Measurements from ENCODE around the gene FBL. TPM values are rescaled to one million over a fixed set of nuclear protein-coding genes. Genes with fewer than 3 reads are reported as not detected.

Gene FBL
- total and polyA plus RNA-seq, 4 donors: 121 to 232 (median 154) TPM

DNA sequence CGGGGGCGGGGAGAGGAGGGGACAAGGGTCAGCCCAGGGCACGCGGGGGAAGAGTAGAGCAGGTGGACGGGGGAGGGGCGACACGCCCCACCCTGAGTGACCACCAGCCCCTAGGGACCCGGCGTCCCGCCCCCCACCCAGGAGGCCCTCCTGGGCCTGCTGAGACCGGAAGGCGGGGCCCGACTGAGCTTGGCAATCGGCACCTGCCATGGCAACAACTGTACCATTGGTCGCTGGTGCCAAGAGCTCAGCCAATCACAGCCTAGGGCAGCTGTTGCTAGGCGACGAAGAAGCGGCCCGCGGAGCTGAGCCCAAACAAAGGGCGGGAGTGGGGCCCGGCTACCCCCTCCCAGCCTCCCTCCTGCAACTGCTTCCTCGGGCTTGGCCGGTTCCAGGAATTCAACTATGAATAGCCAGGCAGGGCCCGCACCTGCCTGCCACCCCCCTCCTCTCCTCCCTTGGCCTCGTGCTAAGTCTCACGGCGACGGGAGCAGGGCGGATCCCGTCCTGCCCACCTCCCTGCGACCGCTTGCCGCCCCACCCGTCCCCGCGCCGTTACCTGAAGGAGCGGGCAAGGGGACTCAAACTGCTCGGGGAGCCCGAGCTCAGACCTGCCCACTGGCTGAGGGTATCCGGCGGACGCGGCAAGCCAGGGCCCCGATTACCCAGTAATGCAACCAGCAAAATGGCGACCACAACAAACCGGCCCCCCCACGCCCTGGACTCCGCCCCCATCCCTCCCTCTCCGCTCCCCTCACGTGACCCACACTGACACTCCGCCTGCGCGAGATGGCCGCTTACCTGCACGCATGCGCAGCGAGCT, 12.5 kb downstream of the FBL start, which contains the start of gene DYRK1B:
Gene DYRK1B (minus strand): TSS at position 699 of the 823 bp plus-strand sequence. CDS start 2,295 bp downstream, outside the sequence.
- WGBS, 2 donors: 0% methylated on average over 43 to 59 of the region's 59 CpGs
- H3K27ac ChIP-seq (ENCODE audit: low read depth in 1 of 2, low read length in 2 of 2): peak within 1 kb of the TSS in 1 of 2 donors; percentile 45

GRCh38 chr19:39833160-39833463, 13.1 kb downstream of the FBL start:
- H3K4me1 ChIP-seq (ENCODE audit: control insufficient read depth in 1 of 2, insufficient read depth in 2 of 2, low read length in 2 of 2): peaks cover 0 to 5% of the 10 kb centered on the region in 2 donors
- H3K27ac ChIP-seq (ENCODE audit: low read depth in 1 of 2, low read length in 2 of 2): no peak overlapping the region
- H3K4me3 ChIP-seq (ENCODE audit: low read length in 2 of 2): peak overlapping the region; percentile 49 to 55
- 1% methylated on average over 24 of the region's 24 CpGs for WGBS, 2 donors
- H3K36me3 ChIP-seq (ENCODE audit: control insufficient read depth in 1 of 2, insufficient read depth in 2 of 2, low read length in 1 of 2): peaks cover 2 to 6% of the 10 kb centered on the region in 2 donors
- no peak for ATAC-seq (ENCODE audit: low FRiP score)
- no peak for DNase-seq
- H3K9me3 ChIP-seq (ENCODE audit: control insufficient read depth, low read length): no peaks in the 10 kb centered on the region
- intact Hi-C loops (cut with DNase I): no loop called here
- no peaks in the 10 kb centered on the region for H3K27me3 ChIP-seq (ENCODE audit: control insufficient read depth in 1 of 2, insufficient read depth in 2 of 2, low read length in 1 of 2)

More for the DNA sequence above, 12.5 kb downstream of the FBL start, which contains the start of gene DYRK1B:
- Histone ChIP-seq H3K9me3 (ENCODE audit: control insufficient read depth, low read length) (no peaks in the 10 kb centered on the region), H3K4me1 (ENCODE audit: control insufficient read depth in 1 of 2, insufficient read depth in 2 of 2, low read length in 2 of 2) (peaks cover 0 to 5% of the 10 kb centered on the region in 2 donors), H3K36me3 (ENCODE audit: control insufficient read depth in 1 of 2, insufficient read depth in 2 of 2, low read length in 1 of 2) (peaks cover 2 to 6% of the 10 kb centered on the region in 2 donors), H3K4me3 (ENCODE audit: low read length in 2 of 2) (peak within 1 kb of the TSS; percentile 55 to 67), H3K27me3 (ENCODE audit: control insufficient read depth in 1 of 2, insufficient read depth in 2 of 2, low read length in 1 of 2) (no peaks in the 10 kb centered on the region)
- ATAC-seq (ENCODE audit: low FRiP score) (peak; percentile 98), DNase-seq (peak; percentile 99)
- intact Hi-C loops (cut with DNase I): no loop called here

DNA sequence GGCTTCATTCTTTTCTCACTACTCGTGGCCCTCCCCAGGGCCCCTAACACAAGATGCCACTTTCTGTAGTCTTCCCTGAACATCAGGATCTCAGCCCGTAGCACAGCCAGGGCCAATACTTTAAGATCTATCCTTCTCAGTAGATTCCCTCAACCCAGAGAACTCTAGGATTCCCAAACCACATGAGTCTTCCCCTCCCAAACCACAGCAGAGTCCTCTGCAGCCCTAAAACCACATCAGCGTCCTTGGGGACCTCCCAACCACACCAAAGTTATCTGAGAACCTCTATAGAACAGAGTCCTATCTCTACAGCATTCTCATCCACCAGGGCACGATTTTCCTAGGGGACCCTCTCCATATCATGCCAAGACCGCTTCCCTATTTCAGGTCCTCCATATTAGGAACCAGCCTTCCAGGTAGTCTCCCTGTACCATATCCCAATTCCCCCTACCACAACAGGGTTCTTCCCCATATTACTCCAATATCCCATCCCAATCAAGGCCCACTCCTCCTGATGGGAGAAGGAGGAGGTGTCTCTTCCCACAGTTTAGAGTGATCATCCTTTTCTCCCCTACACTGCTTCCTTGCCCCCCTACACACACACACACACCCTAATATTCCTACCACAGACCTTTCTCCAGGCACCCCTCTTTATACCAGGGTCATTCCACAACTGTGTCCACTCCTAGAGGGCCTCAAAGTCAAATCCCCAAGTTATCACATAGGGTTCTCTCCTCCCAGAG, 13.7 kb downstream of the FBL start:
- intact Hi-C loops (cut with DNase I): no loop called here
- Histone ChIP-seq H3K4me1 (ENCODE audit: control insufficient read depth in 1 of 2, insufficient read depth in 2 of 2, low read length in 2 of 2) (peaks cover 0 to 5% of the 10 kb centered on the region in 2 donors), H3K36me3 (ENCODE audit: control insufficient read depth in 1 of 2, insufficient read depth in 2 of 2, low read length in 1 of 2) (peaks cover 0 to 4% of the 10 kb centered on the region in 2 donors), H3K4me3 (ENCODE audit: low read length in 2 of 2) (peak overlapping the region in 1 of 2 donors; percentile 55), H3K9me3 (ENCODE audit: control insufficient read depth, low read length) (no peaks in the 10 kb centered on the region), H3K27me3 (ENCODE audit: control insufficient read depth in 1 of 2, insufficient read depth in 2 of 2, low read length in 1 of 2) (no peaks in the 10 kb centered on the region), H3K27ac (ENCODE audit: low read depth in 1 of 2, low read length in 2 of 2) (peak overlapping the region in 1 of 2 donors; percentile 19)
- 64 to 71% methylated on average over 5 of the region's 5 CpGs for WGBS, 2 donors
- no peak for ATAC-seq (ENCODE audit: low FRiP score)
- no peak for DNase-seq

GRCh38 chr19:39831679-39832078, 14.5 kb downstream of the FBL start:
- ATAC-seq (ENCODE audit: low FRiP score): no peak
- 88 to 90% methylated on average over 16 of the region's 16 CpGs for whole genome bisulfite sequencing, 2 donors
- Histone ChIP-seq H3K27ac (ENCODE audit: low read depth in 1 of 2, low read length in 2 of 2) (no peak overlapping the region), H3K4me3 (ENCODE audit: low read length in 2 of 2) (no peak overlapping the region), H3K36me3 (ENCODE audit: control insufficient read depth in 1 of 2, insufficient read depth in 2 of 2, low read length in 1 of 2) (peaks cover 0 to 2% of the 10 kb centered on the region in 2 donors), H3K9me3 (ENCODE audit: control insufficient read depth, low read length) (no peaks in the 10 kb centered on the region), H3K4me1 (ENCODE audit: control insufficient read depth in 1 of 2, insufficient read depth in 2 of 2, low read length in 2 of 2) (peaks cover 0 to 5% of the 10 kb centered on the region in 2 donors), H3K27me3 (ENCODE audit: control insufficient read depth in 1 of 2, insufficient read depth in 2 of 2, low read length in 1 of 2) (no peaks in the 10 kb centered on the region)
- no peak for DNase-seq
- intact Hi-C loops (cut with DNase I): no loop called here

GRCh38 chr19:39830847-39831246, 15.3 kb downstream of the FBL start:
- intact Hi-C loops (cut with DNase I): no loop called here
- ATAC-seq (ENCODE audit: low FRiP score): no peak
- H3K4me3 ChIP-seq (ENCODE audit: low read length in 2 of 2): no peak overlapping the region
- H3K27me3 ChIP-seq (ENCODE audit: control insufficient read depth in 1 of 2, insufficient read depth in 2 of 2, low read length in 1 of 2): no peaks in the 10 kb centered on the region
- H3K36me3 ChIP-seq (ENCODE audit: control insufficient read depth in 1 of 2, insufficient read depth in 2 of 2, low read length in 1 of 2): peaks cover 0 to 2% of the 10 kb centered on the region in 2 donors
- no peak overlapping the region for H3K27ac ChIP-seq (ENCODE audit: low read depth in 1 of 2, low read length in 2 of 2)
- H3K9me3 ChIP-seq (ENCODE audit: control insufficient read depth, low read length): no peaks in the 10 kb centered on the region
- DNase-seq: no peak
- peaks cover 0 to 5% of the 10 kb centered on the region in 2 donors for H3K4me1 ChIP-seq (ENCODE audit: control insufficient read depth in 1 of 2, insufficient read depth in 2 of 2, low read length in 2 of 2)

DNA sequence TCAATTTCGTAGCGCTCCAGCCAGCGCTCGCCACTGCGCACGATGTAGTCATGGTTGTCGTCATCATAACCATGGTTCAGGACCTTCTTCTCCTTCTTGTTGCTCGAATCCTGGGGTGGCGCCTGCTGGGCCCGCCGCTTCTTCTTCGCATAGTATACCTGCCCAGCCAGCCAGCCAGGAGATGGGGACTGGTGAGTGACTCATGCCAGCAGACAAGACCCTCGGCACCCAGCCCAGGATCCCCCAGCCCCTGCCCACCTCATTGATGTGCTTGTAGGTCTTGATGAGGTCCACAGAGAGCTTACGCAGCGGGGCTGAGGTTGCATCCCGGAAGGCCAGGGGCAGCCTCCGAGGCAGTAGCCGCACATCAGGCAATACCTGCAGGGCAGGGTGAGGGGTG, 15.8 kb downstream of the FBL start:
- Histone ChIP-seq H3K9me3 (ENCODE audit: control insufficient read depth, low read length) (no peaks in the 10 kb centered on the region), H3K4me3 (ENCODE audit: low read length in 2 of 2) (no peak overlapping the region), H3K4me1 (ENCODE audit: control insufficient read depth in 1 of 2, insufficient read depth in 2 of 2, low read length in 2 of 2) (peaks cover 0 to 5% of the 10 kb centered on the region in 2 donors), H3K36me3 (ENCODE audit: control insufficient read depth in 1 of 2, insufficient read depth in 2 of 2, low read length in 1 of 2) (peaks cover 0 to 2% of the 10 kb centered on the region in 2 donors), H3K27me3 (ENCODE audit: control insufficient read depth in 1 of 2, insufficient read depth in 2 of 2, low read length in 1 of 2) (no peaks in the 10 kb centered on the region), H3K27ac (ENCODE audit: low read depth in 1 of 2, low read length in 2 of 2) (no peak overlapping the region)
- 92 to 94% methylated on average over 18 of the region's 18 CpGs for WGBS, 2 donors
- intact Hi-C loops (cut with DNase I): no loop called here
- DNase-seq (no peak), ATAC-seq (ENCODE audit: low FRiP score) (no peak)

DNA sequence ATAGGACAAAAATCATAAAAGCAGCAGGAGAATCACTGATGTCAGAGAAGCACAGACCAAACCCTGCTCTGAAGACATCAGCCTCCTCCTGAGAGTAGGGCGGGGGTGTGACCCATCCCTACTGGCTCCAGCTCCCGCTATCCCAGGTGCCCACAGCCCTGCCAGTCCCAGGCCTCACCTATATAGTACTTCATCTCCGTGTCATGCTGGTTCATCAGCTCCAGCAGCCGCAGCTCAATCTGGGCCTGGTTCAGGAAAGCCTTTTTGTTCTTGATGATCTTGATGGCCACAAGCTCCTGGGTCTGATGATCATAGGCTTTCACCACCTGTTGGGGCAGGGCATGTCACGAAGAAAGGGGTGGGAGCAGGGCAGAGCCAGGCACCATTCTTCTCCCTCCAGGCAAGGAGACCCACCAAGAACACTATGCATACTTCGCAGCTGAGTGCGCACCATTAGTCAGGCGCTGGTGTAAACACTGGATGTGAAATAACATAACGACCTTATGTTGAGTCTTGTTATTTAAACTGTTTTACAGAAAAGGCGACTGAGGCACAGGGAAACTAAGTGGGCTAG, 16.4 kb downstream of the FBL start:
- DNase-seq: no peak

DNA sequence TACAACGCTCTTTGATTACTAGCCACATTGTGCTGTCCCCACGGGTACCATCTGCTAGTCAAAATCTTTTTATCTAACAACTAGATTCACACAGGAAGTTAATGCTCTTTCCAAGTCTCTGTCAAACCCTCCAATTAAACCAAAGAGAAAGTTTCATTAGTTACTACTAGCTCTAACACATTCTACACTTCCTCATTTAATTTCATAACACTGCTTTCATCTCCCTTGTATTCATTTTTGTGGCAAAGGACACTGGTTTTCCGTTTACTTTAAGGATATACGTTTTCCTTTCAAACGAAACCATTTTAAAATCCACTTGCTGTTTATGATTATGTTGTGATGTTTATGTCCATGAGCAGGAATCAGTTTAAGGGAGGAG, 17.5 kb downstream of the FBL start:
- WGBS, 2 donors: 75 to 78% methylated on average over 5 of the region's 5 CpGs
- H3K27ac ChIP-seq (ENCODE audit: low read depth in 1 of 2, low read length in 2 of 2): no peak overlapping the region
- H3K4me3 ChIP-seq (ENCODE audit: low read length in 2 of 2): no peak overlapping the region
- H3K27me3 ChIP-seq (ENCODE audit: control insufficient read depth in 1 of 2, insufficient read depth in 2 of 2, low read length in 1 of 2): no peaks in the 10 kb centered on the region
- DNase-seq (no peak), ATAC-seq (ENCODE audit: low FRiP score) (no peak)
- H3K4me1 ChIP-seq (ENCODE audit: control insufficient read depth in 1 of 2, insufficient read depth in 2 of 2, low read length in 2 of 2): peaks cover 0 to 5% of the 10 kb centered on the region in 2 donors
- intact Hi-C loops (cut with DNase I): no loop called here
- peaks cover 0 to 2% of the 10 kb centered on the region in 2 donors for H3K36me3 ChIP-seq (ENCODE audit: control insufficient read depth in 1 of 2, insufficient read depth in 2 of 2, low read length in 1 of 2)
- H3K9me3 ChIP-seq (ENCODE audit: control insufficient read depth, low read length): no peaks in the 10 kb centered on the region

More for the DNA sequence above, 16.4 kb downstream of the FBL start:
- WGBS, 2 donors: 93 to 94% methylated on average over 10 of the region's 10 CpGs
- H3K4me3 ChIP-seq (ENCODE audit: low read length in 2 of 2): no peak overlapping the region
- no peaks in the 10 kb centered on the region for H3K9me3 ChIP-seq (ENCODE audit: control insufficient read depth, low read length)
- H3K27me3 ChIP-seq (ENCODE audit: control insufficient read depth in 1 of 2, insufficient read depth in 2 of 2, low read length in 1 of 2): no peaks in the 10 kb centered on the region
- H3K27ac ChIP-seq (ENCODE audit: low read depth in 1 of 2, low read length in 2 of 2): no peak overlapping the region
- peaks cover 0 to 2% of the 10 kb centered on the region in 2 donors for H3K36me3 ChIP-seq (ENCODE audit: control insufficient read depth in 1 of 2, insufficient read depth in 2 of 2, low read length in 1 of 2)
- peaks cover 0 to 5% of the 10 kb centered on the region in 2 donors for H3K4me1 ChIP-seq (ENCODE audit: control insufficient read depth in 1 of 2, insufficient read depth in 2 of 2, low read length in 2 of 2)
- intact Hi-C loops (cut with DNase I): no loop called here
- ATAC-seq (ENCODE audit: low FRiP score): no peak

Data from aorta (tissue), 5 donors.